SU-DHL-6 (cell line): ENCODE results near the gene PXT1.

Source experiments
- CTCF ChIP-seq: fragments of 200-600 bp; sonication (generic); IDR thresholded peaks from one replicate; pipeline ENCODE4 v1.5.1; 2017; ENCODE audit warnings: antibody characterized with exemption, mild to moderate bottlenecking, low read length, moderate library complexity; ENCODE audit not compliant: insufficient read depth, poor library complexity, severe bottlenecking
- EZH2phosphoT487 ChIP-seq: fragments of 200-600 bp; sonication (generic), shearing (Covaris generic); conservative IDR thresholded peaks from 2 replicates; pipeline ENCODE4 v1.6.1; 2018; ENCODE audit warnings: mild to moderate bottlenecking, antibody characterized with exemption, low read length, moderate library complexity, mixed read lengths

DNA sequence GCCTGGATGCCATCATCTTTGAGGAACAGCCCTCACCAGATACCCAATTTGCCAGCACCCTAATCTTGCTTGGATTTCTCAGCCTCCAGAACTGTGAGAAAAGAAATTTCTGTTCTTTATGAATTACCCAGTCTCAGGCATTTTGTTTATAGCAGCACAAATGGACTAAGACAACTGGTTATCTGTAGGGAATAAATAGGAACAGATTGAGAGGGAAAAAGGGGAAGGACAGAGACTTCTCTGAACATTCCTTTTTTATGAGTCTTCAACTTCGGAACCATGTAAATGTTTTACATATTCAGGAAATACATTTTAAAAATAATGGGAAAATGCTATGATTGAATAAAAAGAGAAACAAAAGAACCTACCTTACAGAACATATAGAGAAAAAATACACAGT, 21.0 kb upstream of the PXT1 start:
- TF ChIP-seq CTCF (no peak), EZH2phosphoT487 (no peak)
